GM12878 (cell line): ENCODE results near the gene RRP1B. TPM values are rescaled to one million over a fixed set of nuclear protein-coding genes. Genes with fewer than 3 reads are reported as not detected.

Experiments
- microRNA-seq: library from miRNA; unstranded; fragments of <30 nt; microRNA quantifications from one replicate; pipeline ENCODE4, GENCODE V29; 2018
- polyA plus RNA-seq, 11 experiments: library from polyadenylated mRNA; depleted of rRNA in 4 of 11; unstranded in 6 of 11; stranded (reverse) in 5 of 11; fragments of >200 nt; fragmentation: Nextera tagmentation in 4 of 11; fragmentation: Illumina TruSeq in 1 of 11; extraction: Ambion mirVana in 4 of 11; extraction: Trizol in 1 of 11; gene quantifications; 1 replicate in 1 of 11; 2 replicates in 10 of 11; pipeline versions ENCODE4 v1.2.1 to v1.2.3, GENCODE V29; 2011 to 2016; ENCODE audit warnings: inconsistent platforms in 2 of 11, missing spikeins in 2 of 11, low read depth in 1 of 11
- small RNA-seq: library from RNA; depleted of rRNA; stranded (forward); fragments of <200 nt; gene quantifications from one replicate; pipeline ENCODE3, GENCODE V24; 2014
- total RNA-seq, 4 experiments: library from RNA; depleted of rRNA in 3 of 4; stranded (reverse); fragments of >200 nt in 3 of 4; fragmentation: Illumina TruSeq in 1 of 4; extraction: Trizol in 1 of 4; gene quantifications; 2 replicates each; pipeline versions ENCODE4 v1.2.1 to v1.2.3, GENCODE V29; 2013 to 2021

Gene RRP1B
- total and polyA plus RNA-seq, 10 of the 15 experiments (the other 5 are each of a cell fraction or from before 2014, with no cell fraction given): 8.1 to 57.4 (median 38.1) TPM

Small RNA genes lying within 50 kb of the gene (microRNA-seq; reads per million reads assigned to microRNA genes)
- not detected for gene MIR6070

Small RNA genes lying within 50 kb of the gene (small RNA-seq; reads per million reads assigned to genes)
- gene MIR6070: not detected

Other genes starting within 250 kb of the RRP1B start
- gene SIK1, start 232.4 kb upstream of the RRP1B start, total RNA-seq (2014; rRNA removed): 0.16 and 0.40 TPM in 2 replicates
- 0.83 and 1.5 TPM in 2 replicates for gene SIK1, start 232.4 kb upstream of the RRP1B start, total RNA-seq (2014; rRNA removed; fragmentation: Illumina TruSeq; extraction: Trizol)
- 7.0 and 7.3 TPM in 2 replicates for gene SIK1, start 232.4 kb upstream of the RRP1B start, total RNA-seq (2021)
- 3.1 and 3.6 TPM in 2 replicates for gene SIK1, start 232.4 kb upstream of the RRP1B start, polyA plus RNA-seq (2011; rRNA removed)
- gene SIK1, start 232.4 kb upstream of the RRP1B start, polyA plus RNA-seq (2014; fragmentation: Illumina TruSeq; extraction: Trizol): 5.5 and 8.3 TPM in 2 replicates
- gene SIK1, start 232.4 kb upstream of the RRP1B start, polyA plus RNA-seq (2014; fragmentation: Nextera tagmentation; extraction: Ambion mirVana): under 1 TPM; 0.03 to 0.05 TPM
- 0.96 and 2.8 TPM in 2 replicates for gene SIK1, start 232.4 kb upstream of the RRP1B start, polyA plus RNA-seq (2014; rRNA removed)
- not detected for gene SIK1, start 232.4 kb upstream of the RRP1B start, polyA plus RNA-seq (2016; fragmentation: Nextera tagmentation; extraction: Ambion mirVana)
- 0.33 and 0.45 TPM in 2 replicates for gene HSF2BP, start 72 bp upstream of the RRP1B start, total RNA-seq (2014; rRNA removed)
- gene HSF2BP, start 72 bp upstream of the RRP1B start, total RNA-seq (2014; rRNA removed; fragmentation: Illumina TruSeq; extraction: Trizol): 0.32 and 0.45 TPM in 2 replicates
- 0.38 and 0.48 TPM in 2 replicates for gene HSF2BP, start 72 bp upstream of the RRP1B start, total RNA-seq (2021)
- 0.20 and 0.26 TPM in 2 replicates for gene HSF2BP, start 72 bp upstream of the RRP1B start, polyA plus RNA-seq (2011; rRNA removed)
- gene HSF2BP, start 72 bp upstream of the RRP1B start, polyA plus RNA-seq (2014; fragmentation: Illumina TruSeq; extraction: Trizol): 0.21 TPM in 1 of 2 replicates, not detected in the other
- under 1 TPM; 0.07 to 0.19 TPM for gene HSF2BP, start 72 bp upstream of the RRP1B start, polyA plus RNA-seq (2014; fragmentation: Nextera tagmentation; extraction: Ambion mirVana)
- gene HSF2BP, start 72 bp upstream of the RRP1B start, polyA plus RNA-seq (2014; rRNA removed): 0.53 and 0.81 TPM in 2 replicates
- gene HSF2BP, start 72 bp upstream of the RRP1B start, polyA plus RNA-seq (2016; fragmentation: Nextera tagmentation; extraction: Ambion mirVana): under 1 TPM; 0.32 to 0.53 TPM
- gene PDXK, start 59.6 kb downstream of the RRP1B start, total RNA-seq (2014; rRNA removed): 45.0 and 59.7 TPM in 2 replicates
- 41.3 and 45.8 TPM in 2 replicates for gene PDXK, start 59.6 kb downstream of the RRP1B start, total RNA-seq (2014; rRNA removed; fragmentation: Illumina TruSeq; extraction: Trizol)
- gene PDXK, start 59.6 kb downstream of the RRP1B start, total RNA-seq (2021): 107 and 111 TPM in 2 replicates
- 103 and 141 TPM in 2 replicates for gene PDXK, start 59.6 kb downstream of the RRP1B start, polyA plus RNA-seq (2011; rRNA removed)
- gene PDXK, start 59.6 kb downstream of the RRP1B start, polyA plus RNA-seq (2014; fragmentation: Illumina TruSeq; extraction: Trizol): 24.3 and 53.1 TPM in 2 replicates
- gene PDXK, start 59.6 kb downstream of the RRP1B start, polyA plus RNA-seq (2014; fragmentation: Nextera tagmentation; extraction: Ambion mirVana): 10 to 100 TPM in 1 of 2 experiments, 1 to 10 TPM in 1; 3.7 to 11.4 TPM
- gene PDXK, start 59.6 kb downstream of the RRP1B start, polyA plus RNA-seq (2014; rRNA removed): 66.9 and 83.4 TPM in 2 replicates
- gene PDXK, start 59.6 kb downstream of the RRP1B start, polyA plus RNA-seq (2016; fragmentation: Nextera tagmentation; extraction: Ambion mirVana): 10 to 100 TPM; 82.1 to 96.8 TPM
- gene CSTB, start 116.7 kb downstream of the RRP1B start, total RNA-seq (2014; rRNA removed): 18.6 and 25.9 TPM in 2 replicates
- 20.4 and 20.6 TPM in 2 replicates for gene CSTB, start 116.7 kb downstream of the RRP1B start, total RNA-seq (2014; rRNA removed; fragmentation: Illumina TruSeq; extraction: Trizol)
- gene CSTB, start 116.7 kb downstream of the RRP1B start, total RNA-seq (2021): 38.3 and 39.5 TPM in 2 replicates
- 43.3 and 45.6 TPM in 2 replicates for gene CSTB, start 116.7 kb downstream of the RRP1B start, polyA plus RNA-seq (2011; rRNA removed)
- gene CSTB, start 116.7 kb downstream of the RRP1B start, polyA plus RNA-seq (2014; fragmentation: Illumina TruSeq; extraction: Trizol): 30.1 and 53.5 TPM in 2 replicates
- 10 to 100 TPM; 12.5 to 20.2 TPM for gene CSTB, start 116.7 kb downstream of the RRP1B start, polyA plus RNA-seq (2014; fragmentation: Nextera tagmentation; extraction: Ambion mirVana)
- 51.8 and 68.2 TPM in 2 replicates for gene CSTB, start 116.7 kb downstream of the RRP1B start, polyA plus RNA-seq (2014; rRNA removed)
- 10 to 100 TPM; 82.3 to 82.7 TPM for gene CSTB, start 116.7 kb downstream of the RRP1B start, polyA plus RNA-seq (2016; fragmentation: Nextera tagmentation; extraction: Ambion mirVana)
- 32.5 and 40.9 TPM in 2 replicates for gene RRP1, start 130.0 kb downstream of the RRP1B start, total RNA-seq (2014; rRNA removed)
- 22.3 and 23.8 TPM in 2 replicates for gene RRP1, start 130.0 kb downstream of the RRP1B start, total RNA-seq (2014; rRNA removed; fragmentation: Illumina TruSeq; extraction: Trizol)
- 58.7 and 65.3 TPM in 2 replicates for gene RRP1, start 130.0 kb downstream of the RRP1B start, total RNA-seq (2021)
- 21.8 and 26.0 TPM in 2 replicates for gene RRP1, start 130.0 kb downstream of the RRP1B start, polyA plus RNA-seq (2011; rRNA removed)
- 27.4 and 48.9 TPM in 2 replicates for gene RRP1, start 130.0 kb downstream of the RRP1B start, polyA plus RNA-seq (2014; fragmentation: Illumina TruSeq; extraction: Trizol)
- 1 to 10 TPM in 1 of 2 experiments, under 1 TPM in 1; 0.34 to 4.3 TPM for gene RRP1, start 130.0 kb downstream of the RRP1B start, polyA plus RNA-seq (2014; fragmentation: Nextera tagmentation; extraction: Ambion mirVana)
- gene RRP1, start 130.0 kb downstream of the RRP1B start, polyA plus RNA-seq (2014; rRNA removed): 29.3 and 33.8 TPM in 2 replicates
- gene RRP1, start 130.0 kb downstream of the RRP1B start, polyA plus RNA-seq (2016; fragmentation: Nextera tagmentation; extraction: Ambion mirVana): 10 to 100 TPM; 56.1 to 70.8 TPM
- gene AGPAT3, start 205.7 kb downstream of the RRP1B start, total RNA-seq (2014; rRNA removed): 46.9 and 47.8 TPM in 2 replicates
- 26.1 and 28.2 TPM in 2 replicates for gene AGPAT3, start 205.7 kb downstream of the RRP1B start, total RNA-seq (2014; rRNA removed; fragmentation: Illumina TruSeq; extraction: Trizol)
- 89.5 and 110 TPM in 2 replicates for gene AGPAT3, start 205.7 kb downstream of the RRP1B start, total RNA-seq (2021)
- 27.6 and 47.8 TPM in 2 replicates for gene AGPAT3, start 205.7 kb downstream of the RRP1B start, polyA plus RNA-seq (2011; rRNA removed)
- gene AGPAT3, start 205.7 kb downstream of the RRP1B start, polyA plus RNA-seq (2014; fragmentation: Illumina TruSeq; extraction: Trizol): 19.0 and 28.7 TPM in 2 replicates
- 1 to 10 TPM; 1.2 to 3.7 TPM for gene AGPAT3, start 205.7 kb downstream of the RRP1B start, polyA plus RNA-seq (2014; fragmentation: Nextera tagmentation; extraction: Ambion mirVana)
- 50.0 and 53.6 TPM in 2 replicates for gene AGPAT3, start 205.7 kb downstream of the RRP1B start, polyA plus RNA-seq (2014; rRNA removed)
- gene AGPAT3, start 205.7 kb downstream of the RRP1B start, polyA plus RNA-seq (2016; fragmentation: Nextera tagmentation; extraction: Ambion mirVana): 10 to 100 TPM; 17.5 to 33.0 TPM